Sigmoid colon (tissue), 4 donors: ENCODE results near the gene STX4.

Experiments used
- POLR2AphosphoS5 ChIP-seq, 4 donors: sonication (generic); formaldehyde crosslinking; IDR thresholded peaks; one replicate each; pipeline ENCODE4 v1.6.1; 2017; ENCODE audit warnings: antibody characterized with exemption in 4 of 4
- TF ChIP-seq, protein P1 (sequence below), 4 experiments: fragments of 450-650 bp in 3 of 4; fragments of 200-600 bp in 1 of 4; IDR thresholded peaks; one replicate each; pipeline ENCODE4 v1.5.1; 2016 to 2019; ENCODE audit warnings: antibody characterized with exemption in 4 of 4, mild to moderate bottlenecking in 3 of 4, moderate library complexity in 2 of 4

DNA sequence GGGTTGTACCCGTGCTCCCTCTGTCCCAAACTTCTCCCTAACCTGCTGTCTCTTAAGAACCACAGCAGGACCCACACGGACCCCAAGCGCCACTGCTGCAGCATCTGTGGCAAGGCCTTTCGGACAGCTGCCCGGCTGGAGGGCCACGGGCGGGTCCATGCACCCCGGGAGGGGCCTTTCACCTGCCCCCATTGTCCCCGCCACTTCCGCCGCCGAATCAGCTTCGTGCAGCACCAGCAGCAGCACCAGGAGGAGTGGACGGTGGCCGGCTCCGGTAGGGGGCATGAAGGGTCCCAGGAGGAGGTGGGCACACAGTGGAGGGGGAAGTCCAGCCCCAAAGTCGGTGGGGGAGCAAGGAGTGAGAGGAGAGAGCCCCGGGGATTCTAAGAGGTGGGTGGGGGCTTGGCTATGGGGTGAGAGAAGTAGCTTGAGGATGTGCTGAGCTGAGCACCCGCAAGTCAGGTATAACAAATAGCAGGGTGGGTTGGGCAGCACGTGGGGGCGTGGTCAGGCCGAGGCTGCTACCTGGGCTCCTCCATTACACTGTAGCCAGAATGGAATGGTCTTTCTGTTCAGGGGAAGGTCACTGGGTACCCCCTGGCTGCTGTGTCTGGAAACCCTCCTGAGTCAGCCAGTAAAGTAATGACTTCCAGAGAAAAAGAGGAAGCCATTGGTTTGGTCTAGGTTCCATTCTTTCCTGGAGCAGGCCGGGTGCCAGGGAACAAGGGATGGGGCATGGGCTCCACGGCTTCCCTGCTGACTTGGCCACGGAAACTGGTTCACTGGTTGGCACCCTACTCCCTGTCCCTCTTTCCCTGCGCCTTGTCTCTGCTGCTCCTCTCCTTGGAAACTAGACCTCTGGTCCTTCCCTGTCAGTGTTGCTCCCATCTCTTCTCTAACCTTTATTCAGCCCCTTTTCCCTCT is 48.3 kb downstream of the STX4 start:
- TF ChIP-seq, protein P1, sequence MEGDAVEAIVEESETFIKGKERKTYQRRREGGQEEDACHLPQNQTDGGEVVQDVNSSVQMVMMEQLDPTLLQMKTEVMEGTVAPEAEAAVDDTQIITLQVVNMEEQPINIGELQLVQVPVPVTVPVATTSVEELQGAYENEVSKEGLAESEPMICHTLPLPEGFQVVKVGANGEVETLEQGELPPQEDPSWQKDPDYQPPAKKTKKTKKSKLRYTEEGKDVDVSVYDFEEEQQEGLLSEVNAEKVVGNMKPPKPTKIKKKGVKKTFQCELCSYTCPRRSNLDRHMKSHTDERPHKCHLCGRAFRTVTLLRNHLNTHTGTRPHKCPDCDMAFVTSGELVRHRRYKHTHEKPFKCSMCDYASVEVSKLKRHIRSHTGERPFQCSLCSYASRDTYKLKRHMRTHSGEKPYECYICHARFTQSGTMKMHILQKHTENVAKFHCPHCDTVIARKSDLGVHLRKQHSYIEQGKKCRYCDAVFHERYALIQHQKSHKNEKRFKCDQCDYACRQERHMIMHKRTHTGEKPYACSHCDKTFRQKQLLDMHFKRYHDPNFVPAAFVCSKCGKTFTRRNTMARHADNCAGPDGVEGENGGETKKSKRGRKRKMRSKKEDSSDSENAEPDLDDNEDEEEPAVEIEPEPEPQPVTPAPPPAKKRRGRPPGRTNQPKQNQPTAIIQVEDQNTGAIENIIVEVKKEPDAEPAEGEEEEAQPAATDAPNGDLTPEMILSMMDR (IDR thresholded peaks at IDR 0.05) = no peak
- no peak for TF ChIP-seq POLR2AphosphoS5 (IDR thresholded peaks at IDR 0.05)
